ENCODE measurements around the gene STXBP4.

The STXBP4 gene

GRCh38 chr17:55219459-55219858, 250.9 kb downstream of the STXBP4 start:
- no peak overlapping the region for H3K4me3 ChIP-seq (ENCODE audit: extremely low read depth, insufficient read depth, low read length, poor library complexity, severe bottlenecking)
- 67 to 86% methylated on average over 1 of the region's 1 CpG for WGBS, 2 experiments (ENCODE audit: insufficient coverage in 2 of 2)
- H3K27ac ChIP-seq (ENCODE audit: low read depth, low read length, severe bottlenecking), result no peak overlapping the region
- H3K36me3 ChIP-seq (ENCODE audit: control insufficient read depth, insufficient read depth, low read length), result no peaks in the 10 kb centered on the region
- no peaks in the 10 kb centered on the region for H3K4me1 ChIP-seq (ENCODE audit: control insufficient read depth, insufficient read depth, low read length, poor library complexity, severe bottlenecking)
- H3K9me3 ChIP-seq (ENCODE audit: control insufficient read depth, low read length), result no peaks in the 10 kb centered on the region

DNA sequence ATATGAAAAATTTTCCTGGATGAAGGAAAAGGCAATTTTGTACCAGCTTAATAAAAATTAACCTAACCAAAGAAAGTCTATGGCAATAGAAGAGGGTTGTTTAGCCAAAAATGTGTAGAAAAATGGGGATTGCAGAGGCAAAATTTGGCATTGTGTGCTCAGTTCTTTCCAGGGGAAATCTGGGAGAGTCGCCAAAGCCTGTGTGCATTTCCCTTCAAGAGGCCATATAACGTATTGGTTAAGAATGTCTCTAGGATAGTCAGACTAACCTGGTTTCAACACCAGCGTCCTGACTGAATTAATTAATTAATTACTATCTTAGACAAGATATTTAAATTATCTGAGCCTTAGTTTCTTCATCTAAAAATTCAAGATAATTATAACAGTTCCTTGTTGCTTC, 251.4 kb downstream of the STXBP4 start:
- H3K36me3 ChIP-seq (ENCODE audit: control insufficient read depth, insufficient read depth, low read length), result no peaks in the 10 kb centered on the region
- H3K4me1 ChIP-seq (ENCODE audit: control insufficient read depth, insufficient read depth, low read length, poor library complexity, severe bottlenecking), result no peaks in the 10 kb centered on the region
- no peaks in the 10 kb centered on the region for H3K9me3 ChIP-seq (ENCODE audit: control insufficient read depth, low read length)
- H3K27ac ChIP-seq (ENCODE audit: low read depth, low read length, severe bottlenecking), result no peak overlapping the region
- WGBS, 2 experiments (ENCODE audit: insufficient coverage in 2 of 2), result no CpG with 5 or more reads among the region's 3 CpGs
- no peak overlapping the region for H3K4me3 ChIP-seq (ENCODE audit: extremely low read depth, insufficient read depth, low read length, poor library complexity, severe bottlenecking)
